ENCODE results near the gene ATP1A1.

- TF ChIP-seq CTCF (conservative IDR thresholded peaks at IDR 0.05; ENCODE audit: low read depth, low read length) (no peak), EZH2 (IDR thresholded peaks at IDR 0.05; ENCODE audit: low read length, unreplicated experiment) (no peak)
These were observed 13.2 kb upstream of the ATP1A1 start for GRCh38 chr1:116359871-116360270.

All from PC-3 (cell line).